ENCODE results near the gene ZNF316.

The ZNF316 gene

DNA sequence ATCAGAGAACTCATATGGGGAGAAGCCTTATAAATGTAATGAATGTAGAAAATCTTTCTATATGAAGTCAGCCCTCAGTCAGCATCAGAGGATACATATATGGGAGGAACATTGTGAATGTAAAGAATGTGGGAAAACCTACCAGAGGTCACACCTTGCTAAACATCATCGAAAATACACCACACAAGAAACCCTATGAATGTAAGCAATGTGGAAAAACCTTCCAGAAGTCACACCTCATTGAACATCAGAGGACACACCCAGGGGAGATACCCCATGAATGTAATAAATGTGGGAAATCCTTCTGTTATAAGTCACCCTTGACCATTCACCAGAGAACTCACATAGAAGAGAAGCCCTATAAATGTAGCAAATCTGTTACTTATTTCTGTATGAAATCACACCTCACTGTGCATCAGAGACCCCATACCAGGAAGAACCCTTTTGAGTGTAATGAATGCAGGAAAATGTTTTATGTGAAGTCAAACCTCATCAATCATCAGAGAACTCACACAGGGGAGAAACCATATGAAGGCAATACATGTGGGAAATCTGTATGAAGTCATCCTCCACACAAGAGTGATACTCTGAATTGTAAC, 38.8 kb downstream of the ZNF316 start:
- no peak overlapping the region for H3K4me3 ChIP-seq (ENCODE audit: low read depth, low read length)
- TF ChIP-seq, protein P1, sequence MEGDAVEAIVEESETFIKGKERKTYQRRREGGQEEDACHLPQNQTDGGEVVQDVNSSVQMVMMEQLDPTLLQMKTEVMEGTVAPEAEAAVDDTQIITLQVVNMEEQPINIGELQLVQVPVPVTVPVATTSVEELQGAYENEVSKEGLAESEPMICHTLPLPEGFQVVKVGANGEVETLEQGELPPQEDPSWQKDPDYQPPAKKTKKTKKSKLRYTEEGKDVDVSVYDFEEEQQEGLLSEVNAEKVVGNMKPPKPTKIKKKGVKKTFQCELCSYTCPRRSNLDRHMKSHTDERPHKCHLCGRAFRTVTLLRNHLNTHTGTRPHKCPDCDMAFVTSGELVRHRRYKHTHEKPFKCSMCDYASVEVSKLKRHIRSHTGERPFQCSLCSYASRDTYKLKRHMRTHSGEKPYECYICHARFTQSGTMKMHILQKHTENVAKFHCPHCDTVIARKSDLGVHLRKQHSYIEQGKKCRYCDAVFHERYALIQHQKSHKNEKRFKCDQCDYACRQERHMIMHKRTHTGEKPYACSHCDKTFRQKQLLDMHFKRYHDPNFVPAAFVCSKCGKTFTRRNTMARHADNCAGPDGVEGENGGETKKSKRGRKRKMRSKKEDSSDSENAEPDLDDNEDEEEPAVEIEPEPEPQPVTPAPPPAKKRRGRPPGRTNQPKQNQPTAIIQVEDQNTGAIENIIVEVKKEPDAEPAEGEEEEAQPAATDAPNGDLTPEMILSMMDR (IDR thresholded peaks at IDR 0.05; ENCODE audit: low read depth, low read length, missing control alignments), result no peak
- in situ Hi-C loops (cut with HindIII; ENCODE audit: low pct_ligation_motif_present, low sequenced_read_pairs), result no loop called here

GRCh38 chr7:6680146-6680545, 43.0 kb downstream of the ZNF316 start:
- in situ Hi-C loops (cut with HindIII; ENCODE audit: low pct_ligation_motif_present, low sequenced_read_pairs), result no loop called here
- DNase-seq, result no peak
- no peak overlapping the region for H3K4me3 ChIP-seq (ENCODE audit: low read depth, low read length)
- no peak overlapping the region for H3K27ac ChIP-seq
- no peaks in the 10 kb centered on the region for H3K27me3 ChIP-seq (replicated peaks)
- no peaks in the 10 kb centered on the region for H3K36me3 ChIP-seq (replicated peaks)
- TF ChIP-seq, protein P1 (IDR thresholded peaks at IDR 0.05; ENCODE audit: low read depth, low read length, missing control alignments), result no peak

More for the DNA sequence above, 38.8 kb downstream of the ZNF316 start:
- Histone ChIP-seq H3K36me3 (replicated peaks) (no peaks in the 10 kb centered on the region), H3K27me3 (replicated peaks) (no peaks in the 10 kb centered on the region), H3K27ac (no peak overlapping the region)
- no peak for DNase-seq

- TF ChIP-seq, protein P1 (IDR thresholded peaks at IDR 0.05; ENCODE audit: low read depth, low read length, missing control alignments), result no peak
- Histone ChIP-seq H3K36me3 (replicated peaks) (peaks cover 97% of the 10 kb centered on the region), H3K27ac (no peak overlapping the region), H3K27me3 (replicated peaks) (no peaks in the 10 kb centered on the region), H3K4me3 (ENCODE audit: low read depth, low read length) (no peak overlapping the region)
- no peak for DNase-seq
- in situ Hi-C loops (cut with HindIII; ENCODE audit: low pct_ligation_motif_present, low sequenced_read_pairs), result no loop called here
Observed at GRCh38 chr7:6691103-6691502, 54.0 kb downstream of the ZNF316 start.

DNA sequence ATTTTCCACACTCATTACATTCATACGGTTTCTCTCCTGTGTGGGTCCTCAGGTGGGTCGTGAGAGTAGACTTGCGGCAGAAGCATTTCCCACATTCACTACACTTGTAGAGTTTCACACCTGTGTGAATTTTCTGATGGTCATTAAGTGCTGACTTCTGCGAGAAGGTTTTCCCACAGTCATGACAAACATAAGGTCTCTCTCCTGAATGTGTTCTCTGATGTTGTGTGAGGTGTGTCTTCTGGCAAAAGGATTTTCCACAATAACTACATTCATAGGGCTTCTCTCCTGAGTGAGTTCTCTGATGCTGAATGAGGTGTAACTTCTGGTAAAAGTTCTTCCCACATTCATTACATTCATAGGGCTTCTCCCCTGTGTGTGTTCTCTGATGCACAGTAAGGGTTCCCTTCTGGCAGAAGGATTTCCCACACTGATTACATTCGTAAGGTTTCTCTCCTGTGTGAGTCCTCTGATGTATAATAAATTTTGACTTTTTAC, 54.5 kb downstream of the ZNF316 start:
- Histone ChIP-seq H3K27me3 (replicated peaks) (no peaks in the 10 kb centered on the region), H3K27ac (no peak overlapping the region), H3K4me3 (ENCODE audit: low read depth, low read length) (no peak overlapping the region), H3K36me3 (replicated peaks) (peaks cover 97% of the 10 kb centered on the region)
- in situ Hi-C loops (cut with HindIII; ENCODE audit: low pct_ligation_motif_present, low sequenced_read_pairs), result no loop called here
- DNase-seq, result no peak
- TF ChIP-seq, protein P1 (IDR thresholded peaks at IDR 0.05; ENCODE audit: low read depth, low read length, missing control alignments), result no peak

- Histone ChIP-seq H3K27me3 (replicated peaks) (no peaks in the 10 kb centered on the region), H3K4me3 (ENCODE audit: low read depth, low read length) (no peak overlapping the region), H3K27ac (no peak overlapping the region), H3K36me3 (replicated peaks) (peaks cover 67% of the 10 kb centered on the region)
- TF ChIP-seq, protein P1 (IDR thresholded peaks at IDR 0.05; ENCODE audit: low read depth, low read length, missing control alignments), result no peak
- no peak for DNase-seq
- in situ Hi-C loops (cut with HindIII; ENCODE audit: low pct_ligation_motif_present, low sequenced_read_pairs), result no loop called here
Observed at GRCh38 chr7:6700793-6701192, 63.7 kb downstream of the ZNF316 start.

GRCh38 chr7:6701860-6702259, 64.7 kb downstream of the ZNF316 start:
- in situ Hi-C loops (cut with HindIII; ENCODE audit: low pct_ligation_motif_present, low sequenced_read_pairs), result no loop called here
- peaks cover 60% of the 10 kb centered on the region for H3K36me3 ChIP-seq (replicated peaks)
- DNase-seq, result no peak

More at GRCh38 chr7:6701860-6702259, 64.7 kb downstream of the ZNF316 start:
- Histone ChIP-seq H3K4me3 (ENCODE audit: low read depth, low read length) (no peak overlapping the region), H3K27me3 (replicated peaks) (no peaks in the 10 kb centered on the region), H3K27ac (no peak overlapping the region)
- TF ChIP-seq, protein P1 (IDR thresholded peaks at IDR 0.05; ENCODE audit: low read depth, low read length, missing control alignments), result no peak
